HCT116 (cell line): ENCODE measurements around the gene VWA7. TPM values are rescaled to one million over a fixed set of nuclear protein-coding genes. Genes with fewer than 3 reads are reported as not detected.
"Not testable (repeated sequence)": the region's sequence is repeated elsewhere in the genome, so short reads cannot be mapped to it uniquely, and the experiment has no call there.

Experiments
- ATAC-seq: fragments of 200-7000 bp; cut with Tn5 transposase; 2 replicates; pipeline ENCODE4 v1.9.1; 2020; ENCODE audit warnings: mild to moderate bottlenecking, moderate library complexity
- BruUV-seq: library from RNA; stranded (reverse); fragments of 400-500 nt; replicated peaks from 2 replicates; lab custom pipeline; 2021; lab: Mats Ljungman, UMichigan
- CTCF ChIA-PET: fragments of 300-600 bp; sonication (Branson Sonifier 250); formaldehyde crosslinking; loops from one replicate; lab custom pipeline; 2021; ENCODE audit warnings: antibody characterized with exemption; lab: Charles Lee
- POLR2A ChIA-PET: fragments of 300-600, 350-600 bp; sonication (Branson Sonifier 250); formaldehyde crosslinking; loops from one replicate; lab custom pipeline; 2021; ENCODE audit warnings: antibody characterized with exemption; lab: Charles Lee
- RAD21 ChIA-PET, 2 experiments: fragments of 300-600 bp; sonication (Branson Sonifier 250); formaldehyde crosslinking; loops; one replicate each; lab custom pipeline; 2023; ENCODE audit warnings: low total read pairs in 2 of 2; ENCODE audit not compliant: uncharacterized antibody in 2 of 2, unreplicated experiment in 2 of 2, low non-redundant PET in 1 of 2; lab: Charles Lee
- DNase-seq: peaks from one replicate; pipeline ENCODE4 v3.0.0-alpha.2; 2010; ENCODE audit warnings: low read depth, low spot score
- H2AFZ ChIP-seq: fragments of 200-600 bp; shearing (Covaris generic), sonication (generic); 2 replicates; pipeline ENCODE4 v1.6.1; 2017; ENCODE audit warnings: low read depth, mixed run types, mixed read lengths, antibody characterized with exemption, low read length; ENCODE audit not compliant: poor library complexity, severe bottlenecking
- H3K27ac ChIP-seq: 2 replicates; pipeline ENCODE4 v1.5.1; 2012; ENCODE audit warnings: low read depth, low read length
- H3K27me3 ChIP-seq: fragments of 200-600 bp; sonication (generic); 2 replicates; pipeline ENCODE4 v1.6.1; 2016; ENCODE audit warnings: mixed run types, low read length, mixed read lengths; ENCODE audit not compliant: insufficient read depth
- H3K36me3 ChIP-seq, 2 experiments: fragments of 200-500 bp in 1 of 2; fragments of 200-600 bp in 1 of 2; sonication (Bioruptor generic) in 1 of 2; sonication (generic) in 1 of 2; 2 replicates each; pipeline versions ENCODE4 v1.5.1 to v1.6.1; 2014 to 2016; ENCODE audit warnings: low read length in 2 of 2, inconsistent platforms in 1 of 2, mixed read lengths in 1 of 2, mixed run types in 1 of 2; ENCODE audit not compliant: insufficient read depth in 2 of 2, control insufficient read depth in 1 of 2
- H3K4me1 ChIP-seq, 2 experiments: fragments of 200-600 bp in 1 of 2; sonication (generic) in 1 of 2; 2 replicates each; pipeline versions ENCODE4 v1.5.1 to v1.6.1; 2012 to 2017; ENCODE audit warnings: low read length in 2 of 2, inconsistent platforms in 1 of 2, mild to moderate bottlenecking in 1 of 2, mixed read lengths in 1 of 2, mixed run types in 1 of 2, moderate library complexity in 1 of 2; ENCODE audit not compliant: insufficient read depth in 2 of 2, control insufficient read depth in 1 of 2
- H3K4me2 ChIP-seq: fragments of 200-600 bp; sonication (generic); 2 replicates; pipeline ENCODE4 v1.6.1; 2017; ENCODE audit warnings: mixed run types, low read length, mixed read lengths
- H3K4me3 ChIP-seq, 2 experiments: fragments of 200-600 bp in 1 of 2; sonication (generic) in 1 of 2; replicated peaks in 1 of 2; 2 replicates each; pipeline ENCODE4 v1.5.1; 2011 to 2016; ENCODE audit warnings: low read length in 2 of 2, control low read depth in 1 of 2, low read depth in 1 of 2, mild to moderate bottlenecking in 1 of 2, mixed read lengths in 1 of 2, mixed run types in 1 of 2
- H3K79me2 ChIP-seq: fragments of 200-600 bp; sonication (generic); 2 replicates; pipeline ENCODE4 v1.6.1; 2017; ENCODE audit warnings: mild to moderate bottlenecking, mixed run types, low read length, moderate library complexity, mixed read lengths; ENCODE audit not compliant: insufficient read depth
- H3K9ac ChIP-seq: fragments of 200-600 bp; sonication (generic); 2 replicates; pipeline ENCODE4 v1.6.1; 2016; ENCODE audit warnings: low read length, mixed read lengths
- H3K9me2 ChIP-seq: fragments of 200-600 bp; sonication (generic), shearing (Covaris generic); 2 replicates; pipeline ENCODE4 v1.6.1; 2017; ENCODE audit warnings: mixed run types, mild to moderate bottlenecking, moderate library complexity; ENCODE audit not compliant: insufficient read depth
- H3K9me3 ChIP-seq, 2 experiments: fragments of 200-500 bp in 1 of 2; fragments of 200-600 bp in 1 of 2; sonication (Bioruptor generic) in 1 of 2; sonication (generic) in 1 of 2; 2 replicates each; pipeline ENCODE4 v1.6.1; 2014 to 2017; ENCODE audit warnings: low read length in 2 of 2, mixed read lengths in 2 of 2, inconsistent platforms in 1 of 2, low read depth in 1 of 2, mild to moderate bottlenecking in 1 of 2, mixed run types in 1 of 2, moderate library complexity in 1 of 2; ENCODE audit not compliant: control insufficient read depth in 1 of 2, insufficient read depth in 1 of 2
- H4K20me1 ChIP-seq: fragments of 200-600 bp; sonication (generic), shearing (Covaris generic); 2 replicates; pipeline ENCODE4 v1.6.1; 2017; ENCODE audit warnings: mixed run types, mild to moderate bottlenecking, moderate library complexity; ENCODE audit not compliant: insufficient read depth
- POLR2A ChIP-seq: IDR thresholded peaks from 2 replicates; pipeline ENCODE4 v1.7.0; 2011; ENCODE audit warnings: borderline replicate concordance; ENCODE audit not compliant: insufficient read depth, insufficient read length; ENCODE audit errors: extremely low read depth
- YY1 ChIP-seq: IDR thresholded peaks from 2 replicates; pipeline ENCODE4 v1.6.1; 2011; ENCODE audit warnings: low read length, low read depth, moderate library complexity, mild to moderate bottlenecking; ENCODE audit not compliant: insufficient replicate concordance; ENCODE audit errors: extremely low read depth
- ZFX ChIP-seq: fragments of 450-650 bp; IDR thresholded peaks from 2 replicates; pipeline ENCODE4 v1.6.1; 2017
- intact Hi-C: fragments of 100-400 bp; cut with micrococcal nuclease; formaldehyde crosslinking; loops from 2 replicates; pipeline ENCODE4 v1.10.0; 2022
- total RNA-seq: library from RNA; stranded (reverse); gene quantifications from one replicate; pipeline ENCODE4 v1.2.1, GENCODE V29; 2021; ENCODE audit not compliant: unreplicated experiment

The VWA7 gene
- total RNA-seq, 1 experiment from 2014 or later: 14.6 TPM

DNA sequence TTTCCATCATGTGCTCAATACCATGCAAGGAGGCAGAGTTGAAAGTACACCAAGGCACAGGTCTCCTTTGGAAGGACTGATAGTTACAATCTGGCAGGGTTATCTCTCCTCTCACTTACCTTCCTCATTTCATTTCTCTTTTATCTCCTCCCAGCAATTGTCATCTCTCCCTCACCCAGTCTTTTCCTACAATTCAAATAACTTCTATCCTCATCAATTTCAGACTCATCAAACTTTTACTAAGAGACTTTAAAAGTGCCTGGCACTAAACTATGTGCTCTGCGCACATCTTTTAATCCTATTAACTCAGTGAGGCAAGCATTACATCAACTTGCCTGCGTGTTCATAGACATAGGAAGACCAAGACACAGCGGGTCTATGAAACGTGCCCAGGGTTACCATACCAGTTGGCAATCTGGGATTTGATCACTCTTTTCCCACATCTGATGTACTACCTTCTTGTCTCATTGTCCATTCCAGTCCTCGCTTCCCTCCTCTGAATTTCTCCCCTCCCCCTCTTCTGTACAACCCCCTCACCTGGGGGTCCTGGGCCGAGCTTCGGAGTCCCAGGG lies 17.3 kb upstream of the VWA7 start:
- peaks cover 7 to 25% of the 10 kb centered on the region in 2 experiments; a peak in 3 of 4 replicates for H3K36me3 ChIP-seq
- H3K9ac ChIP-seq: peak overlapping the region; percentile 97
- H3K79me2 ChIP-seq: peaks cover 58% of the 10 kb centered on the region
- BruUV-seq: TSS peak; percentile 51
- TF ChIP-seq ZFX: no peak
- no peak for TF ChIP-seq POLR2A
- no peak for TF ChIP-seq YY1
- peak overlapping the region; percentile 99 for H3K4me2 ChIP-seq
- 0 out of 2 replicates have a peak, but pooled peaks cover under 1% of the 10 kb centered on the region for H4K20me1 ChIP-seq
- intact Hi-C loops: no loop called here
- CTCF ChIA-PET: interaction anchor here (1.8 kb wide), 2 partner anchors 12 to 25 kb away, joined by 7 to 16 read pairs; partner anchors contain the start of gene LSM2
- no peak for DNase-seq
- H2AFZ ChIP-seq: no peak overlapping the region
- H3K9me3 ChIP-seq: no peaks in the 10 kb centered on the region
- H3K4me3 ChIP-seq: peak overlapping the region; percentile 70 to 93
- H3K27me3 ChIP-seq: no peaks in the 10 kb centered on the region
- POLR2A ChIA-PET: interaction anchor here (0.6 to 2.4 kb wide), 2 partner anchors 12 to 33 kb away, joined by 3 to 19 read pairs; partner anchors contain the start of genes HSPA1B and LSM2
- peak overlapping the region; percentile 98 for H3K27ac ChIP-seq
- no peaks in the 10 kb centered on the region for H3K9me2 ChIP-seq
- RAD21 ChIA-PET: no interaction called here
- H3K4me1 ChIP-seq: peaks cover 24 to 45% of the 10 kb centered on the region in 2 experiments
- ATAC-seq: no peak

DNA sequence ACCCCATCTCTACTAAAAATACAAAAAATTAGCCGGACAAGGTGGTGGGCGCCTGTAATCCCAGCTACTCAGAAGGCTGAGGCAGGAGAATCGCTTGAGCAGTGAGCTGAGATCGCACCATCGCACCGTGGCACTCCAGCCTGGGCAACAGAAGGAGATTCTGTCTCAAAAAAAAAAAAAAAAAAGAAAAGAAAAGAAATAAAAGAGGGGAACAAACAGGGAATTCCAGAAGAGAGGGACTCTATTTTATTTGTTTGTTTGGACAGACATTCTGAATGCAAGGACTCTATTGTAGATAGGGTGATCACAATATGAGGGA lies 16.8 kb upstream of the VWA7 start:
- CTCF ChIA-PET: not testable (repeated sequence)

More for the DNA sequence above, 16.8 kb upstream of the VWA7 start:
- POLR2A ChIA-PET: interaction anchor here (0.7 kb wide), 2 partner anchors 13 to 16 kb away, joined by 4 read pairs; partner anchors contain the start of genes LSM2 and VWA7
- H3K9me2 ChIP-seq, ATAC-seq, H4K20me1 ChIP-seq, RAD21 ChIA-PET, intact Hi-C loops, BruUV-seq, H2AFZ ChIP-seq, H3K27me3 ChIP-seq, H3K9me3 ChIP-seq, DNase-seq: not testable (repeated sequence)
- peaks cover 63% of the 10 kb centered on the region for H3K79me2 ChIP-seq
- peak overlapping the region; percentile 97 for H3K9ac ChIP-seq
- peak overlapping the region; percentile 99 for H3K4me2 ChIP-seq
- peaks cover 24 to 45% of the 10 kb centered on the region in 2 experiments for H3K4me1 ChIP-seq
- H3K4me3 ChIP-seq: peak overlapping the region; percentile 70 to 93
- peaks cover 11 to 27% of the 10 kb centered on the region in 2 experiments; a peak in 3 of 4 replicates for H3K36me3 ChIP-seq
- H3K27ac ChIP-seq: peak overlapping the region; percentile 98
